H1 (cell line): ENCODE data around the gene ARFGEF3. TPM values are rescaled to one million over a fixed set of nuclear protein-coding genes. Genes with fewer than 3 reads are reported as not detected.

Experiments
- CTCF ChIA-PET: fragments of 300-600 bp; sonication (Branson Sonifier 250); formaldehyde crosslinking; loops from one replicate; lab custom pipeline; 2021; ENCODE audit not compliant: partially characterized antibody; lab: Charles Lee
- POLR2A ChIA-PET: fragments of 300-600 bp; sonication (Branson Sonifier 250); formaldehyde crosslinking; loops from one replicate; lab custom pipeline; 2021; ENCODE audit warnings: inconsistent platforms; ENCODE audit not compliant: partially characterized antibody; lab: Charles Lee
- DNase-seq, 2 experiments: peaks; one replicate each; pipeline versions ENCODE4 v3.0.0 to v3.0.0-alpha.2; 2010 to 2022; ENCODE audit warnings: low spot score in 2 of 2, low read depth in 1 of 2, mixed read lengths in 1 of 2
- FAIRE-seq: peaks from 2 replicates; lab custom pipeline; 2011; peaks lifted over from hg19 to GRCh38; lab: Jason Lieb, UNC
- H2AFZ ChIP-seq: 2 replicates; pipeline ENCODE4 v1.8.1; 2012; ENCODE audit warnings: low read length, inconsistent platforms
- H2AK5ac ChIP-seq: 2 replicates; pipeline ENCODE4 v1.6.1; 2013; ENCODE audit warnings: low read depth, low read length
- H2BK120ac ChIP-seq: replicated peaks from 2 replicates; pipeline ENCODE3; 2013; ENCODE audit warnings: low read depth, low read length, inconsistent platforms
- H2BK12ac ChIP-seq: 2 replicates; pipeline ENCODE4 v1.6.1; 2013; ENCODE audit warnings: low read depth, low read length
- H2BK15ac ChIP-seq: 2 replicates; pipeline ENCODE4 v1.6.1; 2013; ENCODE audit warnings: low read length
- H2BK20ac ChIP-seq: 2 replicates; pipeline ENCODE4 v1.6.1; 2013; ENCODE audit warnings: low read length
- H2BK5ac ChIP-seq: 2 replicates; pipeline ENCODE4 v1.6.1; 2013; ENCODE audit warnings: low read depth, low read length
- H3K14ac ChIP-seq: 2 replicates; pipeline ENCODE4 v1.6.1; 2013; ENCODE audit warnings: inconsistent platforms; ENCODE audit not compliant: insufficient read length
- H3K18ac ChIP-seq: 2 replicates; pipeline ENCODE4 v1.6.1; 2013; ENCODE audit warnings: low read length; ENCODE audit errors: extremely low read depth
- H3K23ac ChIP-seq: 2 replicates; pipeline ENCODE4 v1.6.1; 2013; ENCODE audit warnings: inconsistent platforms; ENCODE audit not compliant: insufficient read length
- H3K23me2 ChIP-seq: 2 replicates; pipeline ENCODE4 v1.6.1; 2013; ENCODE audit warnings: low read depth, low read length
- H3K27ac ChIP-seq: 2 replicates; pipeline ENCODE4 v1.6.1; 2011; ENCODE audit warnings: low read depth, low read length, inconsistent platforms
- H3K27me3 ChIP-seq, 4 experiments: replicated peaks in 1 of 4; 1 replicate in 1 of 4; 2 replicates in 3 of 4; pipeline versions ENCODE4 v1.6.1 to v1.8.1; 2011 to 2013; ENCODE audit warnings: low read length in 3 of 4, mild to moderate bottlenecking in 3 of 4, inconsistent platforms in 2 of 4, mixed read lengths in 2 of 4, moderate library complexity in 1 of 4; ENCODE audit not compliant: control insufficient read depth in 3 of 4, insufficient read depth in 3 of 4; ENCODE audit errors: extremely low read depth in 1 of 4
- H3K36me3 ChIP-seq, 4 experiments: 2 replicates each; pipeline versions ENCODE4 v1.6.1 to v1.8.1; 2011 to 2013; ENCODE audit warnings: mild to moderate bottlenecking in 4 of 4, low read length in 3 of 4, moderate library complexity in 2 of 4, control low read depth in 1 of 4, inconsistent platforms in 1 of 4; ENCODE audit not compliant: insufficient read depth in 4 of 4, control insufficient read depth in 2 of 4
- H3K4ac ChIP-seq: replicated peaks from 2 replicates; pipeline ENCODE3; 2013; ENCODE audit warnings: low read length, low read depth, mixed read lengths, inconsistent platforms; ENCODE audit not compliant: insufficient read length
- H3K4me1 ChIP-seq, 4 experiments: replicated peaks in 1 of 4; 1 replicate in 1 of 4; 2 replicates in 3 of 4; pipeline versions ENCODE4 v1.6.1 to v1.8.1; 2011 to 2013; ENCODE audit warnings: low read length in 3 of 4, inconsistent platforms in 2 of 4, mixed read lengths in 1 of 4; ENCODE audit not compliant: insufficient read depth in 4 of 4, control insufficient read depth in 3 of 4
- H3K4me2 ChIP-seq, 2 experiments: 2 replicates each; pipeline versions ENCODE4 v1.6.1 to v1.8.1; 2011 to 2013; ENCODE audit warnings: low read depth in 2 of 2, low read length in 2 of 2, control low read depth in 1 of 2, inconsistent platforms in 1 of 2, mild to moderate bottlenecking in 1 of 2; ENCODE audit not compliant: insufficient read depth in 1 of 2
- H3K4me3 ChIP-seq, 4 experiments: fragments of 200-600, 300-600 bp in 1 of 4; sonication (generic), shearing (Covaris generic), sonication (Bioruptor Twin) in 1 of 4; 2 replicates each; pipeline versions ENCODE4 v1.5.1 to v1.8.1; 2011 to 2016; ENCODE audit warnings: low read length in 4 of 4, low read depth in 3 of 4, control low read depth in 2 of 4, inconsistent platforms in 2 of 4, mild to moderate bottlenecking in 2 of 4, mixed read lengths in 1 of 4, moderate library complexity in 1 of 4; ENCODE audit not compliant: insufficient read depth in 2 of 4; ENCODE audit errors: extremely low read depth in 1 of 4
- H3K56ac ChIP-seq: replicated peaks from 2 replicates; pipeline ENCODE3; 2013; ENCODE audit warnings: low read depth, mild to moderate bottlenecking, mixed read lengths, low read length, inconsistent platforms; ENCODE audit not compliant: insufficient read length
- H3K79me1 ChIP-seq: 2 replicates; pipeline ENCODE4 v1.6.1; 2013; ENCODE audit warnings: low read depth, low read length, control low read depth
- H3K79me2 ChIP-seq, 2 experiments: 2 replicates each; pipeline versions ENCODE4 v1.6.1 to v1.8.1; 2012 to 2013; ENCODE audit warnings: low read length in 2 of 2, mild to moderate bottlenecking in 2 of 2, inconsistent platforms in 1 of 2; ENCODE audit not compliant: insufficient read depth in 2 of 2, control insufficient read depth in 1 of 2
- H3K9ac ChIP-seq, 4 experiments: replicated peaks in 1 of 4; 1 replicate in 1 of 4; 2 replicates in 3 of 4; pipeline versions ENCODE4 v1.6.1 to v1.8.1; 2011 to 2013; ENCODE audit warnings: low read depth in 3 of 4, low read length in 3 of 4, control low read depth in 2 of 4, mild to moderate bottlenecking in 2 of 4, moderate library complexity in 2 of 4, inconsistent platforms in 1 of 4; ENCODE audit errors: extremely low read depth in 1 of 4
- H3K9me3 ChIP-seq, 2 experiments: 2 replicates each; pipeline versions ENCODE4 v1.6.1 to v1.8.1; 2012 to 2013; ENCODE audit warnings: mild to moderate bottlenecking in 2 of 2, moderate library complexity in 2 of 2, control low read depth in 1 of 2, inconsistent platforms in 1 of 2, low read depth in 1 of 2, low read length in 1 of 2, mixed read lengths in 1 of 2; ENCODE audit not compliant: insufficient read depth in 2 of 2
- H4K20me1 ChIP-seq, 2 experiments: replicated peaks in 1 of 2; 2 replicates each; pipeline versions ENCODE3 to v1.8.1; 2011 to 2013; ENCODE audit warnings: inconsistent platforms in 2 of 2, low read length in 2 of 2, mild to moderate bottlenecking in 1 of 2; ENCODE audit not compliant: insufficient read depth in 2 of 2, control insufficient read depth in 1 of 2
- H4K5ac ChIP-seq: 2 replicates; pipeline ENCODE4 v1.6.1; 2013; ENCODE audit warnings: low read length, low read depth, mixed read lengths, inconsistent platforms; ENCODE audit not compliant: insufficient read length
- H4K8ac ChIP-seq: 2 replicates; pipeline ENCODE4 v1.8.0; 2013; ENCODE audit warnings: mild to moderate bottlenecking, moderate library complexity, low read length, inconsistent platforms; ENCODE audit not compliant: insufficient read depth; ENCODE audit errors: extremely low read depth
- H4K91ac ChIP-seq: replicated peaks from 2 replicates; pipeline ENCODE3; 2013; ENCODE audit warnings: low read length, mixed read lengths, inconsistent platforms; ENCODE audit not compliant: insufficient read length
- BACH1 ChIP-seq: IDR thresholded peaks from 2 replicates; pipeline ENCODE4 v1.6.1; 2012; ENCODE audit warnings: low read length, improper control_type of control experiment
- CHD2 ChIP-seq: IDR thresholded peaks from 2 replicates; pipeline ENCODE4 v1.6.1; 2012; ENCODE audit warnings: low read length, improper control_type of control experiment
- EZH2 ChIP-seq: fragments of 200-600 bp; sonication (generic); IDR thresholded peaks from 2 replicates; pipeline ENCODE4 v1.7.1; 2012; ENCODE audit warnings: low read depth, mild to moderate bottlenecking, moderate library complexity, low read length, inconsistent platforms; ENCODE audit not compliant: severe bottlenecking
- GABPA ChIP-seq: IDR thresholded peaks from 2 replicates; pipeline ENCODE4 v1.6.1; 2011; ENCODE audit warnings: mild to moderate bottlenecking, low read length, moderate library complexity, borderline replicate concordance; ENCODE audit not compliant: insufficient read depth
- HDAC6 ChIP-seq: IDR thresholded peaks from one replicate; pipeline ENCODE4 v1.7.1; 2012; ENCODE audit warnings: low read depth, mild to moderate bottlenecking, inconsistent platforms, low read length, moderate library complexity
- WGBS, 2 experiments: shearing (Covaris generic) in 1 of 2; methylation state at CpG; one replicate each; pipeline versions ENCODE4 v1.1.6 to v1.1.7; 2013 to 2015; ENCODE audit warnings: low lambda C conversion rate in 2 of 2, mixed read lengths in 2 of 2, inconsistent platforms in 1 of 2, low coverage in 1 of 2, missing lambda C conversion rate in 1 of 2; ENCODE audit not compliant: insufficient replicate concordance in 2 of 2, insufficient coverage in 1 of 2, insufficient read length in 1 of 2; ENCODE audit errors: extremely low coverage in 1 of 2, missing lambda C conversion rate in 1 of 2; 5-methylcytosine and 5-hydroxymethylcytosine counted together
- polyA plus RNA-seq, 7 experiments: library from polyadenylated mRNA; depleted of rRNA in 3 of 7; stranded (reverse) in 5 of 7; unstranded in 2 of 7; fragments of >200 nt in 5 of 7; fragments of 200-250 nt in 2 of 7; gene quantifications; 1 replicate in 5 of 7; 2 replicates in 1 of 7; 4 replicates in 1 of 7; pipeline versions ENCODE4 v1.2.1 to v1.2.3, GENCODE V29; 2011 to 2013; ENCODE audit warnings: missing spikeins in 2 of 7, mixed read lengths in 2 of 7
- total RNA-seq: library from RNA; stranded (reverse); fragmentation: NEBNext Ultra II Directional; extraction: Animal tissue kit (Norgen Biotek cat#: 25700); gene quantifications from 2 replicates; pipeline ENCODE4 v1.2.1, GENCODE V29; 2021

Gene ARFGEF3
- total and polyA plus RNA-seq, 2 of the 8 experiments (the other 6 are each of a cell fraction or from before 2014, with no cell fraction given) = 5.8 to 23.2 TPM

DNA sequence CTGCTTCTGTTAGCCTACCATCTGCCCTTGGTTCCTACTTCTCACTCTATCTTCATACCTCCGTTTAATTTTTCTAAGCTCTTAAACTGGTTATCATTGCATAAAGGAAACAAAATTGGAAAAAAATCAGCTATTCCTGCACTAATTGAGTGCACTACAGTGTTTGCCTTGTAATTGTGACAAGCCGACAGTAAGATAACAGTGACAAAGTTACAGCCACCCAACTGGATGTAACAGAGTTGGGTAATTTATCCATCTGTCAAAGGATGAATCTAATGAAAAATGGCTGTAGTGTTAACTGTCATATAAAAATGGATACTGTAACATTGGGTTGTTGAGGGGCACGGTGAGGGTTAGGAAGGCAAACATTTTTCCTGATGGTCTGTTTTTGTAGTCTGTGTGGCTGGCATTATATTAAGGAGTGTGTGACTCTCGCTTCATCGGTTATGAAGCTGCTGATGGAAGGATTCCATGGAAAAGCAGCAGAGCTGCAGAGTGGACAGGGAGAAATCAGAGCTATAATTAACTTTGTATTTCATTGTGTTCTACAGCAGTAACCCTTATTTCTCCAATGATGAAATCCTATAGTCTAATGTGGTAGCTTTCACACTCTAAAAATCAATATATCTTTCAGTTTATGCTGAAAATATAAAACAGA lies 43.8 kb downstream of the ARFGEF3 start:
- no peak overlapping the region for H3K9ac ChIP-seq
- no peak overlapping the region for H3K18ac ChIP-seq
- H2BK15ac ChIP-seq = no peak overlapping the region
- H3K79me1 ChIP-seq = no peaks in the 10 kb centered on the region
- FAIRE-seq (no peak), DNase-seq (no peak)
- no peak overlapping the region for H2BK12ac ChIP-seq
- no peak overlapping the region for H2AK5ac ChIP-seq
- no peak overlapping the region for H4K91ac ChIP-seq
- H3K14ac ChIP-seq = no peak overlapping the region
- no peak overlapping the region for H4K5ac ChIP-seq
- WGBS, 2 experiments = 93% methylated on average over 5 of the region's 5 CpGs; no CpG with 5 or more reads in 1 of the 2 experiments
- peaks cover 0 to 4% (median 0%) of the 10 kb centered on the region in 4 experiments; a peak in 1 of 7 replicates for H3K4me1 ChIP-seq
- H3K36me3 ChIP-seq = no peaks in the 10 kb centered on the region; a peak in 1 of 8 replicates
- POLR2A ChIA-PET = no interaction called here
- H2BK20ac ChIP-seq = no peak overlapping the region
- no peak overlapping the region for H3K4me2 ChIP-seq
- H3K27me3 ChIP-seq = no peaks in the 10 kb centered on the region
- H2AFZ ChIP-seq = no peak overlapping the region
- no peak overlapping the region for H4K8ac ChIP-seq
- H3K9me3 ChIP-seq = no peaks in the 10 kb centered on the region
- no peaks in the 10 kb centered on the region for H3K79me2 ChIP-seq
- H3K56ac ChIP-seq = no peak overlapping the region
- no peak overlapping the region for H3K27ac ChIP-seq
- TF ChIP-seq HDAC6 (no peak), CHD2 (no peak), EZH2 (no peak), GABPA (no peak), BACH1 (no peak)
- TF ChIP-seq, all 59 proteins: peak for 0
- H4K20me1 ChIP-seq = no peaks in the 10 kb centered on the region
- no peak overlapping the region for H3K4me3 ChIP-seq
- CTCF ChIA-PET = interaction anchor here (1.0 kb wide), 1 partner anchor 89 kb away, joined by 6 read pairs; no protein-coding TSS in a partner anchor
- no peak overlapping the region for H3K4ac ChIP-seq
- H2BK5ac ChIP-seq = no peak overlapping the region
- H3K23me2 ChIP-seq = no peaks in the 10 kb centered on the region
- no peak overlapping the region for H2BK120ac ChIP-seq
- H3K23ac ChIP-seq = no peak overlapping the region
